ENCODE measurements around the gene HEPN1.

DNA sequence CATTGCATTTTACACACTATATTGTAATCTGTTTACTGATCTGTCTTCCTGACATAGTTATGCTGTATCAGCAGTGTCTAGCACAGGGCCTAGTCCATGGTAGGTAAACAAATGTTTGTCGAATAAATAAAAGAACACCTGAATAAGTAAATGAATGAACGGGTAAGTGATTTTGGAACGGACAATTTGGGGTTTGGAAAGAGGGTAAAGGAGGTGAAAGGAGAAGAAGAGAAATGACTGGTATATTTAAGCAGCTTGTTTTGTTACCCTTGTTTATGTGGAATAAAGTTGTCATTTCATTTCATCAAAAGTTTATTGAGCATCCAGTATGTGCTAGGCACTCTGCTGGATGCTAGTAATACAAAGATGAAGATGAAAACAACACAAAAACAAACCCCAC lies at the start of gene HEPN1:
- TF ChIP-seq ATF3 (IDR thresholded peaks at IDR 0.05; ENCODE audit: insufficient read depth, low read depth, low read length): no peak
- TF ChIP-seq, protein P1, sequence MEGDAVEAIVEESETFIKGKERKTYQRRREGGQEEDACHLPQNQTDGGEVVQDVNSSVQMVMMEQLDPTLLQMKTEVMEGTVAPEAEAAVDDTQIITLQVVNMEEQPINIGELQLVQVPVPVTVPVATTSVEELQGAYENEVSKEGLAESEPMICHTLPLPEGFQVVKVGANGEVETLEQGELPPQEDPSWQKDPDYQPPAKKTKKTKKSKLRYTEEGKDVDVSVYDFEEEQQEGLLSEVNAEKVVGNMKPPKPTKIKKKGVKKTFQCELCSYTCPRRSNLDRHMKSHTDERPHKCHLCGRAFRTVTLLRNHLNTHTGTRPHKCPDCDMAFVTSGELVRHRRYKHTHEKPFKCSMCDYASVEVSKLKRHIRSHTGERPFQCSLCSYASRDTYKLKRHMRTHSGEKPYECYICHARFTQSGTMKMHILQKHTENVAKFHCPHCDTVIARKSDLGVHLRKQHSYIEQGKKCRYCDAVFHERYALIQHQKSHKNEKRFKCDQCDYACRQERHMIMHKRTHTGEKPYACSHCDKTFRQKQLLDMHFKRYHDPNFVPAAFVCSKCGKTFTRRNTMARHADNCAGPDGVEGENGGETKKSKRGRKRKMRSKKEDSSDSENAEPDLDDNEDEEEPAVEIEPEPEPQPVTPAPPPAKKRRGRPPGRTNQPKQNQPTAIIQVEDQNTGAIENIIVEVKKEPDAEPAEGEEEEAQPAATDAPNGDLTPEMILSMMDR (IDR thresholded peaks at IDR 0.05; ENCODE audit: control extremely low read depth in 1 of 3, insufficient read depth in 1 of 3, low read depth in 1 of 3, low read length in 3 of 3): no peak
- TF ChIP-seq JUN (IDR thresholded peaks at IDR 0.05; ENCODE audit: low read depth, low read length): no peak
- TF ChIP-seq PHF8 (conservative IDR thresholded peaks at IDR 0.05; ENCODE audit: low read depth, low read length): no peak
- TF ChIP-seq TAF1 (IDR thresholded peaks at IDR 0.05; ENCODE audit: low read depth, low read length): no peak
- TF ChIP-seq TAF7 (optimal IDR thresholded peaks at IDR 0.05; ENCODE audit: borderline replicate concordance, low read depth, low read length): no peak
- TF ChIP-seq SAP30 (IDR thresholded peaks at IDR 0.05; ENCODE audit: insufficient read depth, insufficient replicate concordance, low read length): no peak
- TF ChIP-seq EP300 (IDR thresholded peaks at IDR 0.05; ENCODE audit: borderline replicate concordance in 1 of 2, low read depth in 2 of 2, low read length in 2 of 2): no peak
